DND-41 (cell line): ENCODE measurements around the gene ZSCAN26.

ENCODE experiments used
- ATAC-seq: fragments of 200-7000 bp; cut with Tn5 transposase; 3 replicates; pipeline ENCODE4 v1.9.1; 2021; ENCODE audit warnings: low read depth; ENCODE audit not compliant: insufficient read depth
- DNase-seq: peaks from one replicate; pipeline ENCODE4 v3.0.0-alpha.2; 2020
- H2AFZ ChIP-seq: 2 replicates; pipeline ENCODE4 v1.6.0; 2012; ENCODE audit warnings: low read depth, low read length
- H3K27ac ChIP-seq: 2 replicates; pipeline ENCODE4 v1.5.1; 2012; ENCODE audit warnings: low read length, inconsistent platforms
- H3K27me3 ChIP-seq: fragments of 200-600 bp; sonication (generic); 2 replicates; pipeline ENCODE4 v1.6.0; 2012; ENCODE audit warnings: low read length, mild to moderate bottlenecking, inconsistent platforms; ENCODE audit not compliant: insufficient read depth, poor library complexity
- H3K36me3 ChIP-seq: 2 replicates; pipeline ENCODE4 v1.5.1; 2012; ENCODE audit warnings: low read length, inconsistent platforms; ENCODE audit not compliant: insufficient read depth
- H3K4me1 ChIP-seq: 2 replicates; pipeline ENCODE4 v1.5.1; 2012; ENCODE audit warnings: mild to moderate bottlenecking, low read length; ENCODE audit not compliant: insufficient read depth
- H3K4me2 ChIP-seq: 2 replicates; pipeline ENCODE4 v1.6.0; 2012; ENCODE audit warnings: mild to moderate bottlenecking, moderate library complexity, low read length, inconsistent platforms; ENCODE audit not compliant: insufficient read depth
- H3K4me3 ChIP-seq, 2 experiments: fragments of 200-600 bp in 1 of 2; shearing (Covaris generic) in 1 of 2; 2 replicates each; pipeline ENCODE4 v1.5.1; 2012 to 2016; ENCODE audit warnings: inconsistent platforms in 2 of 2, low read length in 2 of 2, mild to moderate bottlenecking in 2 of 2, low read depth in 1 of 2, moderate library complexity in 1 of 2
- H3K79me2 ChIP-seq: 2 replicates; pipeline ENCODE4 v1.6.0; 2012; ENCODE audit warnings: low read length, inconsistent platforms; ENCODE audit not compliant: insufficient read depth
- H3K9ac ChIP-seq: 2 replicates; pipeline ENCODE4 v1.6.0; 2012; ENCODE audit warnings: low read depth, mild to moderate bottlenecking, inconsistent platforms, low read length, moderate library complexity
- H3K9me3 ChIP-seq: 2 replicates; pipeline ENCODE4 v1.5.1; 2012; ENCODE audit warnings: low read length, moderate library complexity, mild to moderate bottlenecking, inconsistent platforms; ENCODE audit not compliant: insufficient read depth, severe bottlenecking
- H4K20me1 ChIP-seq: 2 replicates; pipeline ENCODE4 v1.6.0; 2012; ENCODE audit warnings: low read length; ENCODE audit not compliant: insufficient read depth
- CTCF ChIP-seq: IDR thresholded peaks from 2 replicates; pipeline ENCODE4 v1.5.1; 2012; ENCODE audit warnings: borderline replicate concordance, low read length, moderate library complexity, mild to moderate bottlenecking; ENCODE audit not compliant: poor library complexity, severe bottlenecking; ENCODE audit errors: extremely low read depth
- EZH2 ChIP-seq: IDR thresholded peaks from 3 replicates; pipeline ENCODE4 v1.6.1; 2012; ENCODE audit warnings: borderline replicate concordance, low read depth, mild to moderate bottlenecking, moderate library complexity, low read length, inconsistent platforms; ENCODE audit not compliant: severe bottlenecking

The ZSCAN26 gene

GRCh38 chr6:28220257-28221133 lies 46.4 kb upstream of the ZSCAN26 start:
- no peak overlapping the region for H3K9ac ChIP-seq
- TF ChIP-seq EZH2 (no peak), CTCF (no peak)
- H3K36me3 ChIP-seq = no peaks in the 10 kb centered on the region
- no peak overlapping the region for H2AFZ ChIP-seq
- H3K27me3 ChIP-seq = peaks cover 12% of the 10 kb centered on the region
- no peaks in the 10 kb centered on the region for H3K4me1 ChIP-seq
- ATAC-seq = no peak
- H3K79me2 ChIP-seq = no peaks in the 10 kb centered on the region
- H3K4me2 ChIP-seq = no peak overlapping the region
- no peak overlapping the region for H3K4me3 ChIP-seq
- DNase-seq = no peak
- H4K20me1 ChIP-seq = no peaks in the 10 kb centered on the region
- H3K9me3 ChIP-seq = no peaks in the 10 kb centered on the region
- H3K27ac ChIP-seq = no peak overlapping the region

- H4K20me1 ChIP-seq = no peaks in the 10 kb centered on the region
- no peak overlapping the region for H3K4me3 ChIP-seq
- no peaks in the 10 kb centered on the region for H3K36me3 ChIP-seq
- no peak overlapping the region for H3K9ac ChIP-seq
- ATAC-seq (no peak), DNase-seq (no peak)
- H3K27ac ChIP-seq = no peak overlapping the region
- no peak overlapping the region for H2AFZ ChIP-seq
- no peaks in the 10 kb centered on the region for H3K9me3 ChIP-seq
- H3K79me2 ChIP-seq = no peaks in the 10 kb centered on the region
- peaks cover 30% of the 10 kb centered on the region for H3K27me3 ChIP-seq
- TF ChIP-seq CTCF (no peak), EZH2 (no peak)
- H3K4me1 ChIP-seq = peaks cover 8% of the 10 kb centered on the region
- H3K4me2 ChIP-seq = no peak overlapping the region
These were observed 42.5 kb upstream of the ZSCAN26 start for GRCh38 chr6:28224131-28225055.

GRCh38 chr6:28225056-28225834 lies 41.7 kb upstream of the ZSCAN26 start, which contains the start of gene ZSCAN9:
Gene ZSCAN9 (plus strand): TSS chr6:28225275. CDS start chr6:28227085, 1,810 bp downstream.
- Histone ChIP-seq H3K4me2 (no peak within 1 kb of the TSS), H3K4me3 (no peak within 1 kb of the TSS), H3K9me3 (no peaks in the 10 kb centered on the region), H3K27ac (no peak within 1 kb of the TSS), H2AFZ (no peak within 1 kb of the TSS), H3K4me1 (peaks cover 8% of the 10 kb centered on the region), H3K36me3 (no peaks in the 10 kb centered on the region), H3K79me2 (no peaks in the 10 kb centered on the region), H3K27me3 (peaks cover 30% of the 10 kb centered on the region), H3K9ac (no peak within 1 kb of the TSS), H4K20me1 (no peaks in the 10 kb centered on the region)
- DNase-seq (no peak), ATAC-seq (no peak)
- no peak for TF ChIP-seq CTCF
- no peak for TF ChIP-seq EZH2
